K562 (cell line): ENCODE results near the gene RABL6. TPM values are rescaled to one million over a fixed set of nuclear protein-coding genes. Genes with fewer than 3 reads are reported as not detected.
A peak's percentile ranks its signal among the peaks of the same experiment; 100 is the strongest.

Experiments used
- microRNA-seq: library from miRNA; unstranded; fragments of <30 nt; microRNA quantifications from one replicate; pipeline ENCODE4, GENCODE V29; 2018; ENCODE audit warnings: borderline microRNAs expressed
- polyA plus RNA-seq, 8 experiments: library from polyadenylated mRNA; depleted of rRNA in 4 of 8; stranded (reverse) in 5 of 8; unstranded in 3 of 8; fragments of >200 nt; fragmentation: Nextera tagmentation in 2 of 8; fragmentation: Illumina TruSeq in 1 of 8; extraction: Ambion mirVana in 2 of 8; extraction: Trizol in 1 of 8; gene quantifications; 2 replicates each; pipeline versions ENCODE4 v1.2.1 to v1.2.3, GENCODE V29; 2011 to 2014; ENCODE audit warnings: inconsistent platforms in 1 of 8, missing spikeins in 1 of 8
- small RNA-seq: library from RNA; depleted of rRNA; stranded (forward); fragments of <200 nt; gene quantifications from one replicate; pipeline ENCODE3, GENCODE V24; 2014
- total RNA-seq, 7 experiments: library from RNA; depleted of rRNA in 6 of 7; stranded (reverse); fragments of >200 nt in 6 of 7; fragmentation: Illumina TruSeq in 2 of 7; extraction: Trizol in 2 of 7; gene quantifications; 2 replicates each; pipeline versions ENCODE4 v1.2.1 to v1.2.3, GENCODE V29; 2011 to 2021; ENCODE audit warnings: low replicate concordance in 1 of 7

The RABL6 gene
- total and polyA plus RNA-seq, 9 of the 15 experiments (the other 6 are each of a cell fraction or from before 2014, with no cell fraction given): 5.6 to 181 (median 84.5) TPM

Small RNAs within 50 kb of the gene (microRNA-seq; reads per million reads assigned to microRNA genes)
- gene MIR4292 (not detected), gene MIR4479 (1.0 reads per million, percentile 7 among the genes with 10 or more reads in this experiment)

Small RNAs within 50 kb of the gene (small RNA-seq; reads per million reads assigned to genes)
- gene AL355987.2: not detected
- not detected for gene ATP6V1G1P3
- gene MIR4292: not detected
- gene MIR4479: 0.29 reads per million

Other genes with a start within 250 kb of the RABL6 start
Only the 7 nearest of the 25 such genes appear.
- gene LCN8, start 49.7 kb upstream of the RABL6 start, total RNA-seq (2014; rRNA removed): not detected in 2 replicates
- not detected in 2 replicates for gene LCN8, start 49.7 kb upstream of the RABL6 start, total RNA-seq (2014; rRNA removed; fragmentation: Illumina TruSeq; extraction: Trizol)
- not detected in 2 replicates for gene LCN8, start 49.7 kb upstream of the RABL6 start, total RNA-seq (2015; rRNA removed; fragmentation: Illumina TruSeq; extraction: Trizol)
- not detected in 2 replicates for gene LCN8, start 49.7 kb upstream of the RABL6 start, total RNA-seq (2021)
- not detected in 2 replicates for gene LCN8, start 49.7 kb upstream of the RABL6 start, polyA plus RNA-seq (2011; rRNA removed)
- gene LCN8, start 49.7 kb upstream of the RABL6 start, polyA plus RNA-seq (2014; fragmentation: Illumina TruSeq; extraction: Trizol): not detected in 2 replicates
- gene LCN8, start 49.7 kb upstream of the RABL6 start, polyA plus RNA-seq (2014; fragmentation: Nextera tagmentation; extraction: Ambion mirVana): not detected
- gene LCN8, start 49.7 kb upstream of the RABL6 start, polyA plus RNA-seq (2014; rRNA removed): not detected in 2 replicates
- gene LCN15, start 43.4 kb upstream of the RABL6 start, total RNA-seq (2014; rRNA removed): not detected in 2 replicates
- not detected in 2 replicates for gene LCN15, start 43.4 kb upstream of the RABL6 start, total RNA-seq (2014; rRNA removed; fragmentation: Illumina TruSeq; extraction: Trizol)
- not detected in 2 replicates for gene LCN15, start 43.4 kb upstream of the RABL6 start, total RNA-seq (2015; rRNA removed; fragmentation: Illumina TruSeq; extraction: Trizol)
- not detected in 2 replicates for gene LCN15, start 43.4 kb upstream of the RABL6 start, total RNA-seq (2021)
- 0.11 TPM in 1 of 2 replicates, not detected in the other for gene LCN15, start 43.4 kb upstream of the RABL6 start, polyA plus RNA-seq (2011; rRNA removed)
- gene LCN15, start 43.4 kb upstream of the RABL6 start, polyA plus RNA-seq (2014; fragmentation: Illumina TruSeq; extraction: Trizol): not detected in 2 replicates
- gene LCN15, start 43.4 kb upstream of the RABL6 start, polyA plus RNA-seq (2014; fragmentation: Nextera tagmentation; extraction: Ambion mirVana): not detected
- gene LCN15, start 43.4 kb upstream of the RABL6 start, polyA plus RNA-seq (2014; rRNA removed): 0.13 and 0.66 TPM in 2 replicates
- gene TMEM141, start 16.6 kb upstream of the RABL6 start, total RNA-seq (2014; rRNA removed): 113 and 143 TPM in 2 replicates
- gene TMEM141, start 16.6 kb upstream of the RABL6 start, total RNA-seq (2014; rRNA removed; fragmentation: Illumina TruSeq; extraction: Trizol): 36.2 and 53.6 TPM in 2 replicates
- 68.9 and 69.5 TPM in 2 replicates for gene TMEM141, start 16.6 kb upstream of the RABL6 start, total RNA-seq (2015; rRNA removed; fragmentation: Illumina TruSeq; extraction: Trizol)
- gene TMEM141, start 16.6 kb upstream of the RABL6 start, total RNA-seq (2021): 78.7 and 94.7 TPM in 2 replicates
- gene TMEM141, start 16.6 kb upstream of the RABL6 start, polyA plus RNA-seq (2011; rRNA removed): 74.8 and 80.1 TPM in 2 replicates
- gene TMEM141, start 16.6 kb upstream of the RABL6 start, polyA plus RNA-seq (2014; fragmentation: Illumina TruSeq; extraction: Trizol): 110 and 112 TPM in 2 replicates
- 10 to 100 TPM; 21.5 to 35.8 TPM for gene TMEM141, start 16.6 kb upstream of the RABL6 start, polyA plus RNA-seq (2014; fragmentation: Nextera tagmentation; extraction: Ambion mirVana)
- gene TMEM141, start 16.6 kb upstream of the RABL6 start, polyA plus RNA-seq (2014; rRNA removed): 123 and 134 TPM in 2 replicates
- gene CCDC183, start 11.6 kb upstream of the RABL6 start, total RNA-seq (2014; rRNA removed): 0.12 TPM in 1 of 2 replicates, not detected in the other
- not detected in 2 replicates for gene CCDC183, start 11.6 kb upstream of the RABL6 start, total RNA-seq (2014; rRNA removed; fragmentation: Illumina TruSeq; extraction: Trizol)
- 0.19 and 0.22 TPM in 2 replicates for gene CCDC183, start 11.6 kb upstream of the RABL6 start, total RNA-seq (2015; rRNA removed; fragmentation: Illumina TruSeq; extraction: Trizol)
- gene CCDC183, start 11.6 kb upstream of the RABL6 start, total RNA-seq (2021): 0.29 and 0.54 TPM in 2 replicates
- gene CCDC183, start 11.6 kb upstream of the RABL6 start, polyA plus RNA-seq (2011; rRNA removed): 0.60 and 0.65 TPM in 2 replicates
- gene CCDC183, start 11.6 kb upstream of the RABL6 start, polyA plus RNA-seq (2014; fragmentation: Illumina TruSeq; extraction: Trizol): 0.12 and 0.33 TPM in 2 replicates
- not detected for gene CCDC183, start 11.6 kb upstream of the RABL6 start, polyA plus RNA-seq (2014; fragmentation: Nextera tagmentation; extraction: Ambion mirVana)
- 0.21 and 1.7 TPM in 2 replicates for gene CCDC183, start 11.6 kb upstream of the RABL6 start, polyA plus RNA-seq (2014; rRNA removed)
- gene AJM1, start 34.5 kb downstream of the RABL6 start, total RNA-seq (2014; rRNA removed): 2.0 and 2.8 TPM in 2 replicates
- gene AJM1, start 34.5 kb downstream of the RABL6 start, total RNA-seq (2014; rRNA removed; fragmentation: Illumina TruSeq; extraction: Trizol): 0.07 TPM in 1 of 2 replicates, not detected in the other
- gene AJM1, start 34.5 kb downstream of the RABL6 start, total RNA-seq (2015; rRNA removed; fragmentation: Illumina TruSeq; extraction: Trizol): 0.83 and 0.94 TPM in 2 replicates
- gene AJM1, start 34.5 kb downstream of the RABL6 start, total RNA-seq (2021): 3.2 TPM in 2 replicates
- gene AJM1, start 34.5 kb downstream of the RABL6 start, polyA plus RNA-seq (2011; rRNA removed): 0.46 and 1.1 TPM in 2 replicates
- gene AJM1, start 34.5 kb downstream of the RABL6 start, polyA plus RNA-seq (2014; fragmentation: Illumina TruSeq; extraction: Trizol): 0.06 and 0.54 TPM in 2 replicates
- gene AJM1, start 34.5 kb downstream of the RABL6 start, polyA plus RNA-seq (2014; fragmentation: Nextera tagmentation; extraction: Ambion mirVana): under 1 TPM in 1 of 2 experiments, not detected in 1; 0.01 TPM
- gene AJM1, start 34.5 kb downstream of the RABL6 start, polyA plus RNA-seq (2014; rRNA removed): 2.2 and 3.7 TPM in 2 replicates
- 114 and 142 TPM in 2 replicates for gene PHPT1, start 41.5 kb downstream of the RABL6 start, total RNA-seq (2014; rRNA removed)
- 16.4 and 20.9 TPM in 2 replicates for gene PHPT1, start 41.5 kb downstream of the RABL6 start, total RNA-seq (2014; rRNA removed; fragmentation: Illumina TruSeq; extraction: Trizol)
- 93.0 and 96.7 TPM in 2 replicates for gene PHPT1, start 41.5 kb downstream of the RABL6 start, total RNA-seq (2015; rRNA removed; fragmentation: Illumina TruSeq; extraction: Trizol)
- gene PHPT1, start 41.5 kb downstream of the RABL6 start, total RNA-seq (2021): 126 and 135 TPM in 2 replicates
- 50.9 and 84.3 TPM in 2 replicates for gene PHPT1, start 41.5 kb downstream of the RABL6 start, polyA plus RNA-seq (2011; rRNA removed)
- gene PHPT1, start 41.5 kb downstream of the RABL6 start, polyA plus RNA-seq (2014; fragmentation: Illumina TruSeq; extraction: Trizol): 80.2 and 98.6 TPM in 2 replicates
- 100 to 1,000 TPM; 131 to 166 TPM for gene PHPT1, start 41.5 kb downstream of the RABL6 start, polyA plus RNA-seq (2014; fragmentation: Nextera tagmentation; extraction: Ambion mirVana)
- 129 and 161 TPM in 2 replicates for gene PHPT1, start 41.5 kb downstream of the RABL6 start, polyA plus RNA-seq (2014; rRNA removed)
- gene MAMDC4, start 44.4 kb downstream of the RABL6 start, total RNA-seq (2014; rRNA removed): 4.5 and 7.1 TPM in 2 replicates
- gene MAMDC4, start 44.4 kb downstream of the RABL6 start, total RNA-seq (2014; rRNA removed; fragmentation: Illumina TruSeq; extraction: Trizol): 0.10 and 0.47 TPM in 2 replicates
- gene MAMDC4, start 44.4 kb downstream of the RABL6 start, total RNA-seq (2015; rRNA removed; fragmentation: Illumina TruSeq; extraction: Trizol): 2.9 and 3.6 TPM in 2 replicates
- 9.6 and 11.0 TPM in 2 replicates for gene MAMDC4, start 44.4 kb downstream of the RABL6 start, total RNA-seq (2021)
- 1.3 and 3.6 TPM in 2 replicates for gene MAMDC4, start 44.4 kb downstream of the RABL6 start, polyA plus RNA-seq (2011; rRNA removed)
- 1.5 and 2.2 TPM in 2 replicates for gene MAMDC4, start 44.4 kb downstream of the RABL6 start, polyA plus RNA-seq (2014; fragmentation: Illumina TruSeq; extraction: Trizol)
- gene MAMDC4, start 44.4 kb downstream of the RABL6 start, polyA plus RNA-seq (2014; fragmentation: Nextera tagmentation; extraction: Ambion mirVana): under 1 TPM; 0.03 to 0.18 TPM
- 7.9 and 10.8 TPM in 2 replicates for gene MAMDC4, start 44.4 kb downstream of the RABL6 start, polyA plus RNA-seq (2014; rRNA removed)